CD4-positive, alpha-beta T cell treated with Interleukin-21 for 1 hour (primary cell): ENCODE data around the gene TNFRSF25.
"Not testable (repeated sequence)": the region's sequence is repeated elsewhere in the genome, so short reads cannot be mapped to it uniquely, and the experiment has no call there.

Experiments
- DNase-seq: peaks from one replicate; pipeline ENCODE4 v3.0.0-alpha.2; 2020

The TNFRSF25 gene

DNA sequence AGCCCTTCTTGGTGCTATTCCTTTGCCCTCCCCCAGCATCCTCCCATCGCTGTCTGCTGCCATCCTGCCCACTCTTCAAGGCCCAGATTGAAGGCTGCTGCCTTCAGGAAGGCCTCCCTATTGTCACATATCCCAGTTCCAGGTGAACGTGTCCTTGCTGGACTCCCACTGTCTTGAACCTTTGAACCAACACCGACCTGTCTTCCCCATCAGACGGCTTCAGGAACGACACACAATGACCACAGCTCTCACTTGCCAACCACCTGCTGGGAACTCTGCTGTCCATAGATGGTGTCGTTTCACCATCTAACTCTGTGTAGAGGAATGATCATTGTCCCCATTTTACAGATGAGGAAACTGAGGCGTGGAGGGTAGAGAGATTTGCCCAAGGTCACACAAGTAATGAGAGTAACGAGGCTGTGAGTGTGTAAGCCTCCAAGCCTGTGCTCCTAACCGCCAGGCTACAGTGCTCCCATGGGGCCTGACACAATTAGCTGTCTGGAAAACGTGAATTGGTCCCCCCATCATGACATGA lies 35.4 kb upstream of the TNFRSF25 start:
- DNase-seq = no peak

GRCh38 chr1:6500544-6501278 lies 34.7 kb upstream of the TNFRSF25 start:
- DNase-seq = no peak

DNA sequence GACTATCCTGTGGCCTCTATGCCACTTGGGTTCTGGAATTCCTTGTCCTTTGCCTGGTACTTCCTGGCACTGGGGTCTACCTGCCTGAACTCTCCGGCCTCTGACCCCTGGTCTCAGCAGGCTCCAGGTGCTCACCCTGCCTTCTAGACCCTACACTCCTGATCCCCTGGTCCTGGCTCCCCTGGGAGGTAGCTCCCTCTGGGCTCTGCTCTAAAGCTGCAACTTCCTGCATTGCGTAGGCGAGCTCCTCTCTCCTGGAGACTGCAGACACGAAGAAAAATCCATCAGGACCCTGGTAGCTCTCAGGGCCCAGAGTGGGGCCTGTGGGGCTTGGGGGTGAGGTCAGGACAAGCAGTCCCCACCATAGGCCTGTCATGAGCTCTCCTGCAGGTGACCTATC lies 33.3 kb upstream of the TNFRSF25 start:
- no peak for DNase-seq

DNA sequence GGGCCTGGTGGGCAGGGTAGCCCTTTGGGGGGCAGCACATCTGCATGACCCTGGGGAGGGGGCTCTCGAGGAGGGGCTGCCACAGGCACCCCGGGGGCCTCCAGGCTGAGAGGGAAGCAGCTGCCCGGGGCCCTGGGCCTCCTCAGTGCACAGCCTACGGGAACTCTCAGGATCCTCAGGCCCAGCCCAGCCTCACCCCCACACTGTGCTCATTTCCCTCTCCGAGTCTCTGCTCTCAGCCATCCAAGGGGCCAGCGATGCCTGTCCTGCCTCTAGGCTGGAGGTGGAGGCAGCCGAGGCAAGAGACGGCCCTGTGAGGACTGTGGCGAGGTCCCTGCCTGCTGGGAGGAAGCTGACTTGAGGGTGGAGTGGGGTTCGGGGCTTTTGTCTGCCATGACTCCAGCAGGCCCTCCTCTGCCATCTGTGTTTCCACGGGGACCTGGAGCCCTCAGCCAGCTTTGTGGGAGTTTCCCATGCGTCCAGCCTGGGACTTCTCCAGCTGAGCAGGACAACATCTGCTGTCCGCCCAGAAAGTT lies 32.7 kb upstream of the TNFRSF25 start:
- no peak for DNase-seq

- DNase-seq = no peak
These were observed 32.0 kb upstream of the TNFRSF25 start for GRCh38 chr1:6497867-6498575.

DNA sequence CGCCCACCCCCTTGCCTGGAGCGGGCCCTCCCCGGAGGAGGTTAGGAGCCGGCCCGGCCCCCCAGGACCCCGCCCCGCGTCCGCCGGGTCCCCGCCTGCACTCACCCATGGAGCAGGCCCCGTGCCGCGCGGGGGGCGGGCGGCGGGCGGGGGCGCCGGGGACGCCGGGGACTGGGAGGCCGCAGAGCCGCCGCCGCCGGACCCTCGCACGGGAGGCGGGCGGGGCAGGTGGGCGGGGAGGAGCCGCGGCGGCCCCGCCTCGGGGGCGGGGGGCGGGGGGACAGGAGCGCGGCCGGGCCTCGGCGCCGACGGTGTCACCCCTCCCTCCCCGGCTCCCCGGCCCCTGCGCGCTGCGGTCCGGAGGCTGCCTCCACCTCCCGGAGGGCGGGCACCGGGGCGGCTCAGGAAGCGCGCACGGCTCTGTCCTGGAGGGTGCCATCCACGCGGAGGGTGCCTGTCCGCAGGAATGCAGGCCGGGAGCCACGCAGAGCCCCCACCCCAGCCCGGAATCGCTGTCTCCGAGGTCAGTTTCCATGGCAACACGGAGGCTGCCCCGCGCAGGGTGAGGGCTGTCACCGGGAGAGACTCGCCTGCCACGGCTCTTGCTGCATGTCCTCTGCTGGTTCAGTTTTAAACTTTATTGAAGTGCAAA lies 31.4 kb upstream of the TNFRSF25 start:
- DNase-seq = peak; percentile 57

GRCh38 chr1:6496890-6497214 lies 30.9 kb upstream of the TNFRSF25 start:
- DNase-seq = no peak

DNA sequence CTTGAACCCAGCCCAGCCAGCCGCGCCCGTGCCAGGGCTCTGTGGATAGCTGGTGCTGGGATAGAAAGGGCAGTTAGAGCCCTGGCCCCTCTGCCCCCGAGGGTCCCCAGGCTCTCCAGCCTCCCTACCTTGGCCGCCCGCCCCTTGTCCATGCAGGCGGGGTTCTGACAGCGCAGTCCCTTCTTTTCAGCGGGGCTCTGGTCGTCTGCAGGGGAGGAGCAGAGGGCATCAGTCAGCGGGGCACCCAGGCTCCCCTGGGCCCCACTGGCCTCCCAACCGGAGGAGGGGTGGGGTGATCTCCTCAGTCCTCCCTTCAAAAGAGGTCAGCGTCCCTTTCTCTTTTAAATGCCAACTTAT lies 30.4 kb upstream of the TNFRSF25 start:
- DNase-seq = no peak

DNA sequence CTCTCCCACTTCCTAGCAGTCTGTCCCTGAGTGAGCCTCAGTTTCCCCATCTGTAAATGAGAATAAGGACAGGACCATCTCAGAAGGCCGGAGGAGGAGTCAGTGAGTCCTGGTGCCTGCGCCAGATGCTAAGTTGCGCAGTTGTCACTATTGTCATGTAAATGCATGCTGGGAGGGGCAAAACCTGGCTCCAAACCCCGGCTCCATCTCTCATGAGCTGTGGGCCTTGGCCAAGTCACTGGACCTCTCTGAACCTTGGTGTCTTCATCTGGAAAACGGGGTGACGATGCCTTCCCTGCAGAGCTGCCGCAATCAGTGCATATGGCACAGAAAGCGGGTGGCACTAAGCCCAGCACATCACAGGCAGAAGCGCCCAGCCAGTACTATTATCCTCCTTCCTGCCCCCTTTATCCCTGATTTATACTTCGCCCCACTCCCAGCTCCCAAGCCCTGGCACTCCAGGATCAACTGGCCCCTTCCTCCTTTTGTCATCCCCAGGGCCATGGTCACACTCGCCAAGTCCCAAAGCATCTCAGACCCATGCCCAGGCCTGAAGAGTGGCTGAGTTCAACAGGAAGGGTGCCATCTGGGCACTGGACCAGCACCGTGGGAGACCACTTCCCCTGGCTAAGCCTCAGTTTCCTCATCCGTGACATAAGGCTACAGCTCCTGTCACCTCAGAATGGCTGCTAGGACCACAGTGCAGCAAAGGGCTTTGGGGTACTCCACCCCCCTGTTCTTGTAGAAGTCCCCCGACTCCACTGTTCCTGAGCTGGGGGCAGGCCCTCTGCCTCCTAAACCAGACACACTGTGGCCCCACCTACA lies 29.8 kb upstream of the TNFRSF25 start:
- no peak for DNase-seq

- no peak for DNase-seq
These were observed 29.1 kb upstream of the TNFRSF25 start for GRCh38 chr1:6495041-6495441.

GRCh38 chr1:6494627-6495026 lies 28.7 kb upstream of the TNFRSF25 start:
- DNase-seq = no peak

GRCh38 chr1:6493834-6494223 lies 27.9 kb upstream of the TNFRSF25 start:
- not testable (repeated sequence) for DNase-seq

DNA sequence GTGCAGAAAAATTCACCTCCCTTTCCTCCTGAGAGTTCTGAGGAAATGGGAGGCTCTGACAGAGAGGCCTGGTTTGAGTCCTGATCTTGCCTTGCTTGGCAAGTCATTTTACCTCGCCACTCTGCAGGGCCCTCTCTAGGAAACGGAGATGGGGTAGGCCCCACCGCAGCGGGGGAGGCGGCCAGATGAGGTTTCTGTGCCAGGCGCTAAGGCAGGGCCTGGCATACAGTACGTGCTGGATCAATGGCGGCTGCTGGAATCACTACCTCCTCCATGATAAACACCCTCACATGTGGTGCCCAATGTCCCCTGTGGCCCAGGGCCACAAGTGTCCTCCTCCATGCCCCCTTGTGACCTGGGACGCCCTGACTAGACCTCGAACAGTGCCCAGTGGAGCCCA lies 26.0 kb upstream of the TNFRSF25 start:
- no peak for DNase-seq

GRCh38 chr1:6491480-6491962 lies 25.5 kb upstream of the TNFRSF25 start, which contains the start of gene PLEKHG5:
Gene PLEKHG5, minus strand, starts transcription at chr1:6491667. Its CDS starts 14,096 bp downstream, at chr1:6477571.
- DNase-seq = no peak

GRCh38 chr1:6491081-6491449 lies 25.1 kb upstream of the TNFRSF25 start:
- DNase-seq = no peak

DNA sequence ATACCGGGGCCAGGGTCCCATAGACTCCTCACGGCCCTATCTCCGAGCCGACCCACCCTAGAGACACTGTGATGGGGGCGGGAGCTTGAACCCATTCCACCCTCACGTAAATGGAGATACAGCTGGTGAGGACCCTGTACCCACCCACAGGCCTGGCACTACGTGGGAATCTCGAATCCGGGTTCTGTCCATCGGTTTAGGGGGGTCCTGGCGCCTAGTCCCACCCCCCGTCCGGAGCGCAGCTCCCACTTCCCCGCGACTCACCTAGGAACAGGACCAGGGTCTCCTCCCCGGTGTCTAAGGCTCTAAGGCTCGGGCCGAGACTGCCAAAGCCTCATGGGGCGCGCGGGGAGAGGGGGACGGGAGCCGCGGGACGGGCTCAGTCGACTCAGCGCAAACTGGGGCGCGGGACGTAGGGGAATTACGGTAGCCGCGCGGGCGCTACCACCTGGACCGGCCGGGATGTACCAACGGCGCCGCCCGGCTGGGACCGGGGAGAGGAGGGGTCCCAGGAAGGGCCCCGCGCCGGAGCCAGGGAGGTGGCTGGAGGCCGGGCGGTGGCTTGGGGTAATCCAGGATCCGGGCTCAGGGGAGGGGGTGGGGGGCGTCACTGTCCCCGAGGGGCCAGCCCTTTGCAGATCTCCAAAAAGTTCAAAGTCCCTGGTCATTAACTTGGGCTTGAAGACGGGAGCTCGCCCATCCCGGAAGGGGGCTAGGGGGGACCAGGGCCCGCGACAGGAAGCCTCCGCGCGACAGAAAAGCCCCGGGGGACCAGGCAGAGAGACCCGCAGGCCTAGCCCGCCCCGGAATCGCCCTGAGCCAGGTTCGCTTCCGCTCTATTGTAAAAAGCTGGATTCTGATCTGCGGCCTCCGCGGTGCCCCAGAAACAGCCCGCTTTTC lies 24.5 kb upstream of the TNFRSF25 start:
- peak; percentile 57 for DNase-seq

- DNase-seq = peak; percentile 81
These were observed 23.8 kb upstream of the TNFRSF25 start for GRCh38 chr1:6489799-6490180.

DNA sequence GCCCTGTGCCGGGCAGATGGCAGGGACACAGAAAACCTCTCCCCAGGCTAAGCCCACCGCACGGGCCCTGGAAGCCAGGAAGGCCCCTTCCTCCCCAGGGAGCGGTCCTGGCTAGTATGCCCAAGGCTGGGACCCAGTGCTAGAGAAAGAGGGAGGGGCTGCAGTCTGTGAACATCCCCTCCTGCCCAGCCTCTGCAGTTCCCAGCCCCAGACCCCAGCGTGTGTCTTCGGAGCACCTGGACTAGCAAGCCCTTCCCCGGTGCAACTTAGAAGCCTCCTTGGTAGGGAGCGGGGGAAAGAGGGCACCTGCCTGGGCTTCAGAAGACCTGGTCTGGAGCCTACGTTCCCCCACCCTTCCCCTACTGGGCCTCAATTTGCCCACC lies 23.4 kb upstream of the TNFRSF25 start:
- DNase-seq = no peak

DNA sequence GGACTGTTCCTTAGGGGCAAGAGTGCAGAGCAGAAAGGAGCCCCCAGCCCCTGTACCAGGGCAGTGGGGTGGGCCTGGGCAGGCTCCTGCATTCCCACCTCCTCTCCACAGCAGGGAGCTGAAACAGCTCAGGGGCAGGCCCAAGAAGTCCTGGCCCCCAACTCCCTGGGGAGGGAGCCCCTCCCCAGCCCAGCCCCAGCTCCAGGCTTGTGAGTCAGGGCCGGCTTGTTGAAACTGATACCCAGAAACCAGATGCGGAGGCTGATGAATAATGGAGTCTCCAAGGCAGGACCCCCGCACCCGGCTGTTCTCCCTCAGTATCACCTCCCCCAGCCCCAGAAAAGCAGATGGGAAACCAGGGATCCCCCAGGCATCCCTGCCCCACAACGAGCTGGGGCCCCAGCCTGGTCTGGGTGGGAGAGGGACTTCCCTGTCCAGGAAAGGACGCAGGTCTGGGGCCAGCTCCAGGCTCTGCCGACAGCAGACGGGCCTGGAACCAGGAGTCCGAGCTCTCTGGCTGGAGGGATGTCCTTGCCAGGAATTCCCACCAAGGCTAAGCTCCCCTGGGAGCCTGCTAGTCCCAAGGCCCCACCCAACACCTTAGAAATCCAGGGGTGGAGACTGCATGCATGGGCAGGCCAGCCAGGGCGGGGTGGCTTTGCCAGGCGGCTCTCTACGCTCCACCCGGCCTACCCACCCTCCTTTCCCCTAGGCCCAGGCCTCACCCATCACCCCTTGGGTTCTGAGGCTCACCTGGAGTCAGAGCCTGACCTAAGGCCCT lies 22.8 kb upstream of the TNFRSF25 start:
- DNase-seq = no peak

- no peak for DNase-seq
These were observed 22.0 kb upstream of the TNFRSF25 start for GRCh38 chr1:6487804-6488484.
